ENCODE data around the gene EEF1A1.

DNA sequence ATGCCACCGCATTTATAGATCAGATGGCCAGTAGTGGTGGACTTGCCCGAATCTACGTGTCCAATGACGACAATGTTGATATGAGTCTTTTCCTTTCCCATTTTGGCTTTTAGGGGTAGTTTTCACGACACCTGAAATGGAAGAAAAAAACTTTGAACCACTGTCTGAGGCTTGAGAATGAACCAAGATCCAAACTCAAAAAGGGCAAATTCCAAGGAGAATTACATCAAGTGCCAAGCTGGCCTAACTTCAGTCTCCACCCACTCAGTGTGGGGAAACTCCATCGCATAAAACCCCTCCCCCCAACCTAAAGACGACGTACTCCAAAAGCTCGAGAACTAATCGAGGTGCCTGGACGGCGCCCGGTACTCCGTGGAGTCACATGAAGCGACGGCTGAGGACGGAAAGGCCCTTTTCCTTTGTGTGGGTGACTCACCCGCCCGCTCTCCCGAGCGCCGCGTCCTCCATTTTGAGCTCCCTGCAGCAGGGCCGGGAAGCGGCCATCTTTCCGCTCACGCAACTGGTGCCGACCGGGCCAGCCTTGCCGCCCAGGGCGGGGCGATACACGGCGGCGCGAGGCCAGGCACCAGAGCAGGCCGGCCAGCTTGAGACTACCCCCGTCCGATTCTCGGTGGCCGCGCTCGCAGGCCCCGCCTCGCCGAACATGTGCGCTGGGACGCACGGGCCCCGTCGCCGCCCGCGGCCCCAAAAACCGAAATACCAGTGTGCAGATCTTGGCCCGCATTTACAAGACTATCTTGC, 725 bp downstream of the EEF1A1 start:
- peak; percentile 95 for TF ChIP-seq YY1 (IDR thresholded peaks at IDR 0.05; ENCODE audit: low read depth, low read length)
- TF ChIP-seq, protein P1, sequence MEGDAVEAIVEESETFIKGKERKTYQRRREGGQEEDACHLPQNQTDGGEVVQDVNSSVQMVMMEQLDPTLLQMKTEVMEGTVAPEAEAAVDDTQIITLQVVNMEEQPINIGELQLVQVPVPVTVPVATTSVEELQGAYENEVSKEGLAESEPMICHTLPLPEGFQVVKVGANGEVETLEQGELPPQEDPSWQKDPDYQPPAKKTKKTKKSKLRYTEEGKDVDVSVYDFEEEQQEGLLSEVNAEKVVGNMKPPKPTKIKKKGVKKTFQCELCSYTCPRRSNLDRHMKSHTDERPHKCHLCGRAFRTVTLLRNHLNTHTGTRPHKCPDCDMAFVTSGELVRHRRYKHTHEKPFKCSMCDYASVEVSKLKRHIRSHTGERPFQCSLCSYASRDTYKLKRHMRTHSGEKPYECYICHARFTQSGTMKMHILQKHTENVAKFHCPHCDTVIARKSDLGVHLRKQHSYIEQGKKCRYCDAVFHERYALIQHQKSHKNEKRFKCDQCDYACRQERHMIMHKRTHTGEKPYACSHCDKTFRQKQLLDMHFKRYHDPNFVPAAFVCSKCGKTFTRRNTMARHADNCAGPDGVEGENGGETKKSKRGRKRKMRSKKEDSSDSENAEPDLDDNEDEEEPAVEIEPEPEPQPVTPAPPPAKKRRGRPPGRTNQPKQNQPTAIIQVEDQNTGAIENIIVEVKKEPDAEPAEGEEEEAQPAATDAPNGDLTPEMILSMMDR (IDR thresholded peaks at IDR 0.05; ENCODE audit: control extremely low read depth in 1 of 3, insufficient read depth in 1 of 3, low read depth in 1 of 3, low read length in 3 of 3), result no peak; a peak in 1 of 4 replicates
- TF ChIP-seq EP300 (IDR thresholded peaks at IDR 0.05; ENCODE audit: borderline replicate concordance in 1 of 2, low read depth in 2 of 2, low read length in 2 of 2), result no peak
